Adrenal gland (tissue), 12 donors: Measurements from ENCODE around the gene LHX6. TPM values are rescaled to one million over a fixed set of nuclear protein-coding genes. Genes with fewer than 3 reads are reported as not detected.

Experiments used
- DNase-seq, 7 donors: peaks; one replicate each; pipeline ENCODE4 v3.0.0-alpha.2; 2019 to 2020
- H3K27ac ChIP-seq, 5 donors: fragments of 200-600 bp; sonication (generic) in 4 of 5; 1 replicate in 3 of 5; 2 replicates in 2 of 5; pipeline versions ENCODE4 v1.5.1 to v1.8.0; 2016 to 2020; ENCODE audit warnings: mild to moderate bottlenecking in 1 of 5
- H3K27me3 ChIP-seq: fragments of 200-600 bp; 2 replicates; pipeline ENCODE4 v1.8.0; 2021
- H3K36me3 ChIP-seq, 2 donors: fragments of 200-600 bp; replicated peaks in 1 of 2; 1 replicate in 1 of 2; 2 replicates in 1 of 2; pipeline versions ENCODE4 v1.5.1 to v1.8.0; 2018 to 2022
- H3K4me1 ChIP-seq, 2 donors: fragments of 200-600 bp; replicated peaks in 1 of 2; 1 replicate in 1 of 2; 2 replicates in 1 of 2; pipeline versions ENCODE4 v1.5.1 to v1.8.0; 2018 to 2021
- H3K4me3 ChIP-seq, 4 donors: fragments of 200-600 bp; sonication (generic) in 3 of 4; one replicate each; pipeline ENCODE4 v1.5.1; 2016 to 2018
- H3K9me3 ChIP-seq, 3 donors: fragments of 200-600 bp; sonication (generic) in 1 of 3; replicated peaks in 1 of 3; 1 replicate in 2 of 3; 2 replicates in 1 of 3; pipeline versions ENCODE4 v1.5.1 to v1.8.0; 2016 to 2021
- POLR2A ChIP-seq, 2 donors: fragments of 450-650 bp; IDR thresholded peaks; one replicate each; pipeline ENCODE4 v1.6.1; 2017; ENCODE audit warnings: antibody characterized with exemption in 2 of 2, mild to moderate bottlenecking in 2 of 2, moderate library complexity in 1 of 2
- WGBS, 4 donors: extraction: QIAGEN DNeasy Blood & Tissue Kit in 2 of 4; methylation state at CpG; one replicate each; pipeline versions ENCODE4 v1.1.5 to v1.1.7; 2013 to 2017; 5-methylcytosine and 5-hydroxymethylcytosine counted together
- intact Hi-C, 2 donors: fragments of 100-400 bp; cut with DNase I; formaldehyde crosslinking; loops; one replicate each; pipeline versions ENCODE4 v1.14.1 to v1.15.0; 2022 to 2023
- polyA plus RNA-seq, 3 donors: library from polyadenylated mRNA; stranded (reverse); fragments of 200-250 nt in 2 of 3; fragments of 350-450 nt in 1 of 3; fragmentation: Illumina TruSeq in 1 of 3; extraction: RNeasy Lipid Tissue Mini Kit (QIAGEN cat#74804) in 1 of 3; gene quantifications; one replicate each; pipeline ENCODE4 v1.2.3, GENCODE V29; 2013 to 2014
- total RNA-seq, 9 donors: library from RNA; depleted of rRNA in 4 of 9; stranded (reverse); fragments of >200 nt in 4 of 9; fragments of 120-200 nt in 1 of 9; fragmentation: NEBNext Ultra II Directional in 1 of 9; extraction: Animal tissue kit (Norgen Biotek cat#: 25700) in 1 of 9; gene quantifications; one replicate each; pipeline versions ENCODE4 v1.1.0 to v1.2.4, GENCODE V29; 2013 to 2023
- TF ChIP-seq, protein P1 (sequence below), 6 experiments: fragments of 450-650 bp in 4 of 6; fragments of 200-600 bp in 2 of 6; sonication (generic) in 1 of 6; IDR thresholded peaks; 1 replicate in 5 of 6; 2 replicates in 1 of 6; pipeline versions ENCODE4 v1.5.1 to v1.8.0; 2016 to 2021; ENCODE audit warnings: antibody characterized with exemption in 6 of 6, mild to moderate bottlenecking in 2 of 6, moderate library complexity in 1 of 6
- donor health status: healthy with polysubstance abuse.
- donor health status: Bipolar disorder and iron deficiency.
- donor health status: DM: yes; HTN: yes; CAD: no.
- donor health status: DM: no; HTN: no; CAD: no.
- donor health status: DM: no; HTN: no; CAD: no.
- donor health status: DM: yes; HTN: yes; CAD: no.

The LHX6 gene
- total and polyA plus RNA-seq, 12 donors = 0.17 to 3.6 (median 1.5) TPM

GRCh38 chr9:122179690-122180074 lies 49.1 kb downstream of the LHX6 start:
- Histone ChIP-seq H3K4me1 (no peaks in the 10 kb centered on the region), H3K36me3 (no peaks in the 10 kb centered on the region), H3K27ac (no peak overlapping the region), H3K27me3 (peaks cover 5% of the 10 kb centered on the region), H3K9me3 (no peaks in the 10 kb centered on the region), H3K4me3 (no peak overlapping the region)
- no peak for TF ChIP-seq POLR2A (IDR thresholded peaks at IDR 0.05)
- TF ChIP-seq, protein P1, sequence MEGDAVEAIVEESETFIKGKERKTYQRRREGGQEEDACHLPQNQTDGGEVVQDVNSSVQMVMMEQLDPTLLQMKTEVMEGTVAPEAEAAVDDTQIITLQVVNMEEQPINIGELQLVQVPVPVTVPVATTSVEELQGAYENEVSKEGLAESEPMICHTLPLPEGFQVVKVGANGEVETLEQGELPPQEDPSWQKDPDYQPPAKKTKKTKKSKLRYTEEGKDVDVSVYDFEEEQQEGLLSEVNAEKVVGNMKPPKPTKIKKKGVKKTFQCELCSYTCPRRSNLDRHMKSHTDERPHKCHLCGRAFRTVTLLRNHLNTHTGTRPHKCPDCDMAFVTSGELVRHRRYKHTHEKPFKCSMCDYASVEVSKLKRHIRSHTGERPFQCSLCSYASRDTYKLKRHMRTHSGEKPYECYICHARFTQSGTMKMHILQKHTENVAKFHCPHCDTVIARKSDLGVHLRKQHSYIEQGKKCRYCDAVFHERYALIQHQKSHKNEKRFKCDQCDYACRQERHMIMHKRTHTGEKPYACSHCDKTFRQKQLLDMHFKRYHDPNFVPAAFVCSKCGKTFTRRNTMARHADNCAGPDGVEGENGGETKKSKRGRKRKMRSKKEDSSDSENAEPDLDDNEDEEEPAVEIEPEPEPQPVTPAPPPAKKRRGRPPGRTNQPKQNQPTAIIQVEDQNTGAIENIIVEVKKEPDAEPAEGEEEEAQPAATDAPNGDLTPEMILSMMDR (IDR thresholded peaks at IDR 0.05) = no peak
- DNase-seq = no peak
- 75 to 89% (median 87%) methylated on average over 1 to 2 of the region's 2 CpGs for WGBS, 4 donors
- intact Hi-C loops = no loop called here

- Histone ChIP-seq H3K27me3 (peaks cover 10% of the 10 kb centered on the region), H3K27ac (no peak overlapping the region), H3K4me1 (no peaks in the 10 kb centered on the region), H3K4me3 (no peak overlapping the region), H3K9me3 (no peaks in the 10 kb centered on the region), H3K36me3 (no peaks in the 10 kb centered on the region)
- 76 to 82% (median 80%) methylated on average over 5 of the region's 5 CpGs for WGBS, 4 donors
- DNase-seq = no peak
- TF ChIP-seq POLR2A (IDR thresholded peaks at IDR 0.05) = no peak
- TF ChIP-seq, protein P1 (IDR thresholded peaks at IDR 0.05) = no peak
- intact Hi-C loops = no loop called here
These were observed 49.6 kb downstream of the LHX6 start for GRCh38 chr9:122179054-122179689.

DNA sequence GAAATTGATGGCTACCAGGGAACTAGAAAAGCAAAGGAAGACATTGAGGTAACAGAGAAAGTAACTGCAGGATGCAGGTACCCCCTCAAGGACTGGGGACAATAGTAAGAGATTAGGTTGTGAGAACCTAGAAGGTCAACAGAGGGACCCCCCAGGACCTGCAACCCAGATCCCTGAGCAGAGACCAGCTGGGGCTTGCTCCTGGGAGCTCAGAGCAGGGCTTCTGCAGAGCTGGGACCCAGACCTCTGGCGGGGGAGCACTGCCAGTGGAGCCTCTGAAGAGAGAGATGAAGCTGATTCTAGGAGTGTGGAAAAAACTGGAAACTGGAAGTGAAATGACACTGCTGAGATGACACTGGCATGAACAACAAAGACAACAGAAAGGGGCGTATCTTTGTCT lies 51.8 kb downstream of the LHX6 start:
- Histone ChIP-seq H3K4me1 (no peaks in the 10 kb centered on the region), H3K4me3 (no peak overlapping the region), H3K27ac (no peak overlapping the region), H3K9me3 (no peaks in the 10 kb centered on the region), H3K36me3 (no peaks in the 10 kb centered on the region), H3K27me3 (peaks cover 12% of the 10 kb centered on the region)
- no peak for TF ChIP-seq POLR2A (IDR thresholded peaks at IDR 0.05)
- TF ChIP-seq, protein P1 (IDR thresholded peaks at IDR 0.05) = no peak
- 56 to 85% (median 83%) methylated on average over 2 of the region's 2 CpGs for WGBS, 4 donors
- intact Hi-C loops = no loop called here
- DNase-seq = no peak

DNA sequence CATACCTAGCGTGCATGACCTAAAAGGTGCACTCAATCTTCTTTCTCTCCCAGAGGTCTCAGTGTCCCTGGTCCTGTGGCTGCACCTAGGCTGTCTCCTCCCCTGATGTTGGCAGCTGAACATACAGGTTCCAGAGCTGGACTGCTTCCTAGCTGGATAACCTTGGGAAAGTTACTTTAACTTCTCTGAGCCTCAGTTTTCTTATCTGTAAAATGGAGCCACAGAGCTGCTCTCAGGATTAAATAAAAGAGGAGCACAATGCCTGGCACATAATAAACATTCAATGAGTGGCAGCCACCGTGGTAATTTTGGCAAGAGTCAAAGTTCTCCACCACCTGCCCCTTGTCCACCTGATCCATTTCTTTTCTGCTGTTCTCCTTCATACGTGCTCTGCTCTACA lies 55.1 kb downstream of the LHX6 start:
- WGBS, 4 donors = 73 to 87% (median 84%) methylated on average over 3 of the region's 3 CpGs
- H3K27ac ChIP-seq = no peak overlapping the region
- H3K27me3 ChIP-seq = peaks cover 9% of the 10 kb centered on the region
- H3K4me3 ChIP-seq = no peak overlapping the region
- intact Hi-C loops = no loop called here
- no peaks in the 10 kb centered on the region for H3K36me3 ChIP-seq
- TF ChIP-seq POLR2A (IDR thresholded peaks at IDR 0.05) = no peak
- TF ChIP-seq, protein P1 (IDR thresholded peaks at IDR 0.05) = no peak
- DNase-seq = no peak
- no peaks in the 10 kb centered on the region for H3K9me3 ChIP-seq
- no peaks in the 10 kb centered on the region for H3K4me1 ChIP-seq
